COLO668 (cell line): ENCODE data around the gene SLC1A5.
"Not testable (repeated sequence)": the region's sequence is repeated elsewhere in the genome, so short reads cannot be mapped to it uniquely, and the experiment has no call there.

Source experiments
- DNase-seq: peaks from one replicate; lab custom pipeline; 2025; ENCODE audit not compliant: unreplicated experiment; lab: John Stamatoyannopoulos, UW

SLC1A5 gene

GRCh38 chr19:46802152-46802551 lies 13.8 kb upstream of the SLC1A5 start:
- no peak for DNase-seq

- DNase-seq, result no peak
Observed at GRCh38 chr19:46798713-46799112, 10.3 kb upstream of the SLC1A5 start.

- no peak for DNase-seq
Observed at GRCh38 chr19:46797881-46798280, 9.5 kb upstream of the SLC1A5 start.

- DNase-seq, result no peak
Observed at GRCh38 chr19:46791944-46792343, 3.5 kb upstream of the SLC1A5 start.

- no peak for DNase-seq
Observed at GRCh38 chr19:46789371-46789770, 977 bp upstream of the SLC1A5 start.

GRCh38 chr19:46788968-46789338 lies 559 bp upstream of the SLC1A5 start:
- DNase-seq, result no peak

GRCh38 chr19:46787331-46788261 lies 798 bp downstream of the SLC1A5 start:
- DNase-seq, result peak; percentile 69

- no peak for DNase-seq
Observed at GRCh38 chr19:46787040-46787330, 1.4 kb downstream of the SLC1A5 start.

GRCh38 chr19:46786236-46787039 lies 2.0 kb downstream of the SLC1A5 start:
- peak; percentile 54 for DNase-seq

- no peak for DNase-seq
Observed at GRCh38 chr19:46785980-46786235, 2.5 kb downstream of the SLC1A5 start.

GRCh38 chr19:46785054-46785979 lies 3.1 kb downstream of the SLC1A5 start:
- no peak for DNase-seq

- peak; percentile 78 for DNase-seq
Observed at GRCh38 chr19:46784262-46785053, 3.9 kb downstream of the SLC1A5 start.

GRCh38 chr19:46783670-46784069 lies 4.7 kb downstream of the SLC1A5 start:
- peak; percentile 81 for DNase-seq

- DNase-seq, result no peak
Observed at GRCh38 chr19:46782355-46783019, 5.9 kb downstream of the SLC1A5 start.

- not testable (repeated sequence) for DNase-seq
Observed at GRCh38 chr19:46777956-46778645, 10.3 kb downstream of the SLC1A5 start.

GRCh38 chr19:46776927-46777911 lies 11.2 kb downstream of the SLC1A5 start:
- DNase-seq, result peak; percentile 46

- no peak for DNase-seq
Observed at GRCh38 chr19:46775642-46776258, 12.6 kb downstream of the SLC1A5 start.

- no peak for DNase-seq
Observed at GRCh38 chr19:46773018-46773399, 15.4 kb downstream of the SLC1A5 start.
